SU-DHL-6 (cell line): Measurements from ENCODE around the gene ITPR2.

Experiments
- H2AFZ ChIP-seq: fragments of 200-600 bp; sonication (generic); 2 replicates; pipeline ENCODE4 v1.6.1; 2014; ENCODE audit warnings: low read depth, mild to moderate bottlenecking, moderate library complexity, mixed read lengths, antibody characterized with exemption, low read length; ENCODE audit not compliant: severe bottlenecking
- H3F3A ChIP-seq: fragments of 200-600 bp; shearing (Covaris generic); 2 replicates; pipeline ENCODE4 v1.6.0; 2016; ENCODE audit warnings: antibody characterized with exemption, mild to moderate bottlenecking; ENCODE audit not compliant: insufficient read depth
- H3K27ac ChIP-seq: fragments of 200-600 bp; sonication (generic); 2 replicates; pipeline ENCODE4 v1.5.1; 2016; ENCODE audit warnings: low read depth, mild to moderate bottlenecking, low read length, moderate library complexity, mixed read lengths
- H3K27me3 ChIP-seq: fragments of 200-600 bp; sonication (generic), shearing (Covaris generic); 2 replicates; pipeline ENCODE4 v1.6.0; 2014; ENCODE audit warnings: mild to moderate bottlenecking, low read length
- H3K36me3 ChIP-seq: fragments of 200-600 bp; sonication (generic); 2 replicates; pipeline ENCODE4 v1.6.1; 2014; ENCODE audit warnings: mild to moderate bottlenecking, low read length, mixed read lengths
- H3K4me2 ChIP-seq: fragments of 300-600, 200-600 bp; shearing (Covaris generic), sonication (generic); 2 replicates; pipeline ENCODE4 v1.6.0; 2014; ENCODE audit warnings: low read length, low read depth, mild to moderate bottlenecking; ENCODE audit not compliant: poor library complexity, severe bottlenecking
- H3K4me3 ChIP-seq: fragments of 200-600 bp; sonication (generic); 2 replicates; pipeline ENCODE4 v1.5.1; 2014; ENCODE audit warnings: antibody characterized with exemption, low read length, mild to moderate bottlenecking, mixed read lengths; ENCODE audit not compliant: insufficient read depth, poor library complexity, severe bottlenecking
- H3K79me2 ChIP-seq: fragments of 200-600 bp; sonication (generic); 2 replicates; pipeline ENCODE4 v1.6.1; 2014; ENCODE audit warnings: mild to moderate bottlenecking, low read length, moderate library complexity; ENCODE audit not compliant: insufficient read depth
- H3K9ac ChIP-seq: fragments of 200-600 bp; sonication (generic); 2 replicates; pipeline ENCODE4 v1.7.0; 2014; ENCODE audit warnings: mild to moderate bottlenecking, low read length
- H3K9me2 ChIP-seq: fragments of 200-600 bp; sonication (generic); replicated peaks from 2 replicates; pipeline ENCODE4 v1.6.1; 2014; ENCODE audit warnings: low read length; ENCODE audit not compliant: insufficient read depth
- H3K9me3 ChIP-seq: fragments of 200-600 bp; sonication (generic); 2 replicates; pipeline ENCODE4 v1.6.1; 2014; ENCODE audit warnings: low read length, mixed read lengths; ENCODE audit not compliant: insufficient read depth
- H4K20me1 ChIP-seq: fragments of 200-600 bp; sonication (generic); 2 replicates; pipeline ENCODE4 v1.6.1; 2014; ENCODE audit warnings: low read depth, mild to moderate bottlenecking, antibody characterized with exemption, low read length, moderate library complexity, mixed read lengths
- EZH2phosphoT487 ChIP-seq: fragments of 200-600 bp; sonication (generic), shearing (Covaris generic); conservative IDR thresholded peaks from 2 replicates; pipeline ENCODE4 v1.6.1; 2018; ENCODE audit warnings: mild to moderate bottlenecking, antibody characterized with exemption, low read length, moderate library complexity, mixed read lengths
- TF ChIP-seq, protein P1 (sequence below): fragments of 200-600 bp; sonication (generic); IDR thresholded peaks from one replicate; pipeline ENCODE4 v1.5.1; 2017; ENCODE audit warnings: antibody characterized with exemption, mild to moderate bottlenecking, low read length, moderate library complexity; ENCODE audit not compliant: insufficient read depth, poor library complexity, severe bottlenecking

ITPR2 gene

GRCh38 chr12:26360062-26360461 lies 472.9 kb downstream of the ITPR2 start:
- no peak overlapping the region for H2AFZ ChIP-seq
- no peaks in the 10 kb centered on the region for H3F3A ChIP-seq
- no peaks in the 10 kb centered on the region for H3K27me3 ChIP-seq
- no peaks in the 10 kb centered on the region for H3K9me2 ChIP-seq
- TF ChIP-seq, protein P1, sequence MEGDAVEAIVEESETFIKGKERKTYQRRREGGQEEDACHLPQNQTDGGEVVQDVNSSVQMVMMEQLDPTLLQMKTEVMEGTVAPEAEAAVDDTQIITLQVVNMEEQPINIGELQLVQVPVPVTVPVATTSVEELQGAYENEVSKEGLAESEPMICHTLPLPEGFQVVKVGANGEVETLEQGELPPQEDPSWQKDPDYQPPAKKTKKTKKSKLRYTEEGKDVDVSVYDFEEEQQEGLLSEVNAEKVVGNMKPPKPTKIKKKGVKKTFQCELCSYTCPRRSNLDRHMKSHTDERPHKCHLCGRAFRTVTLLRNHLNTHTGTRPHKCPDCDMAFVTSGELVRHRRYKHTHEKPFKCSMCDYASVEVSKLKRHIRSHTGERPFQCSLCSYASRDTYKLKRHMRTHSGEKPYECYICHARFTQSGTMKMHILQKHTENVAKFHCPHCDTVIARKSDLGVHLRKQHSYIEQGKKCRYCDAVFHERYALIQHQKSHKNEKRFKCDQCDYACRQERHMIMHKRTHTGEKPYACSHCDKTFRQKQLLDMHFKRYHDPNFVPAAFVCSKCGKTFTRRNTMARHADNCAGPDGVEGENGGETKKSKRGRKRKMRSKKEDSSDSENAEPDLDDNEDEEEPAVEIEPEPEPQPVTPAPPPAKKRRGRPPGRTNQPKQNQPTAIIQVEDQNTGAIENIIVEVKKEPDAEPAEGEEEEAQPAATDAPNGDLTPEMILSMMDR, result no peak
- no peak for TF ChIP-seq EZH2phosphoT487
- H3K9ac ChIP-seq, result no peak overlapping the region
- H3K4me3 ChIP-seq, result no peak overlapping the region
- no peaks in the 10 kb centered on the region for H3K36me3 ChIP-seq
- no peaks in the 10 kb centered on the region for H4K20me1 ChIP-seq
- no peaks in the 10 kb centered on the region for H3K9me3 ChIP-seq
- no peak overlapping the region for H3K27ac ChIP-seq
- H3K4me2 ChIP-seq, result no peak overlapping the region
- no peaks in the 10 kb centered on the region for H3K79me2 ChIP-seq

DNA sequence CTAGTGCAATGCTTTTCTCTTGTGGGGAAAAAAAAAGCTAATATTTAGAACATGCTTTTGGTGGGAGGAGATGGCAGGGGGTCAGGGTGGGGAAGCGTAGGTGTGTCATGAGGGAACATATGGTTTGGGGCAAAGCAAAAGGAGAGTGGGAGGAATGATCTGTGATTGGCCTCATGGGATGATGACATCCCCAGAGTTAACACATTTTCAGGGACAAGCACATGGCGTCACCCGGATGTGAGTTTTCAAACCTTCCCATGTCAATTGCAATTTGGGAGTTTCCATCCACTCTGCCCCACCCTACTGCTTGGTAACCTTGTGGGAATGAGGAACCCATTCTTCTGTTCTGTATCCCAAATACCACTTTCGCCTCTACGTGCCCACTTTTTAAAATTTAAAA lies 473.4 kb downstream of the ITPR2 start:
- Histone ChIP-seq H3K9me3 (no peaks in the 10 kb centered on the region), H4K20me1 (no peaks in the 10 kb centered on the region), H3K79me2 (no peaks in the 10 kb centered on the region), H3K4me3 (no peak overlapping the region), H3K27ac (no peak overlapping the region), H3K36me3 (no peaks in the 10 kb centered on the region), H3K4me2 (no peak overlapping the region), H3K27me3 (no peaks in the 10 kb centered on the region), H3F3A (no peaks in the 10 kb centered on the region), H3K9ac (no peak overlapping the region), H2AFZ (no peak overlapping the region), H3K9me2 (no peaks in the 10 kb centered on the region)
- TF ChIP-seq, protein P1, result no peak
- no peak for TF ChIP-seq EZH2phosphoT487

DNA sequence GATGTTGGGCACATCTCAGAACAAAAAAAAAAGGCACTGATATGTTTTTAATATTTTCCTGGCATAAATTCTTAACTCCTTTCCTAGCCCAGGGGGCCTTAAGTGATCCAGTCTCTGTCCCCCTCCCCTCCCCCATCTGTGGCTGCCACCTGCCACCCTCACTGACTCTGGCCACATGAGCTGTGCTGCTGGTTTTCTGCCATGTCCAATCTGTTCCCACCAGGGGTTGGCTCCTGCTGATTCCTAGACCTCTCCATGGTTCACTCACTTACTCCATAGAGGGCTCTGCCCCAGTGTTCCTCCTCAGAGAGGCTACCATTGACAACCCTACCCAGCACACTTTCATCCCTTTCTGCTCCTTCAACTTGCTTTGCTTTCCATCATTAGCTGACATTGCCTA lies 474.3 kb downstream of the ITPR2 start:
- Histone ChIP-seq H3K4me3 (no peak overlapping the region), H4K20me1 (no peaks in the 10 kb centered on the region)

More for the DNA sequence above, 474.3 kb downstream of the ITPR2 start:
- no peak overlapping the region for H3K4me2 ChIP-seq
- H3K27me3 ChIP-seq, result no peaks in the 10 kb centered on the region
- TF ChIP-seq, protein P1, result no peak
- TF ChIP-seq EZH2phosphoT487, result no peak
- H3K36me3 ChIP-seq, result no peaks in the 10 kb centered on the region
- no peak overlapping the region for H3K9ac ChIP-seq
- no peaks in the 10 kb centered on the region for H3K79me2 ChIP-seq
- H3K9me3 ChIP-seq, result no peaks in the 10 kb centered on the region
- H3K27ac ChIP-seq, result no peak overlapping the region
- no peaks in the 10 kb centered on the region for H3F3A ChIP-seq
- H2AFZ ChIP-seq, result no peak overlapping the region
- no peaks in the 10 kb centered on the region for H3K9me2 ChIP-seq
